GM23338 (cell line): Measurements from ENCODE around the gene XRCC4. TPM values are rescaled to one million over a fixed set of nuclear protein-coding genes. Genes with fewer than 3 reads are reported as not detected.

Source experiments
- ATAC-seq: fragments of 200-7000 bp; cut with Tn5 transposase; 3 replicates; pipeline ENCODE4 v1.9.1; 2020
- DNase-seq: peaks from one replicate; pipeline ENCODE4 v3.0.0-alpha.2; 2015; ENCODE audit warnings: low spot score
- H2AFZ ChIP-seq: fragments of 200-600 bp; sonication (generic); 2 replicates; pipeline ENCODE4 v1.8.0; 2016; ENCODE audit warnings: antibody characterized with exemption, mild to moderate bottlenecking, moderate library complexity
- H3F3A ChIP-seq: fragments of 200-600 bp; sonication (generic); replicated peaks from 2 replicates; pipeline ENCODE4 v1.8.0; 2017; ENCODE audit warnings: antibody characterized with exemption, mixed run types, low read depth
- H3K27ac ChIP-seq: fragments of 200-600 bp; sonication (generic); 2 replicates; pipeline ENCODE4 v1.6.1; 2016; ENCODE audit warnings: low read depth
- H3K27me3 ChIP-seq: fragments of 200-600 bp; sonication (generic); 2 replicates; pipeline ENCODE4 v1.8.0; 2016; ENCODE audit warnings: mild to moderate bottlenecking, mixed run types, moderate library complexity; ENCODE audit not compliant: insufficient read depth
- H3K36me3 ChIP-seq: fragments of 200-600 bp; sonication (generic); 2 replicates; pipeline ENCODE4 v1.8.0; 2016; ENCODE audit warnings: mild to moderate bottlenecking; ENCODE audit not compliant: insufficient read depth
- H3K4me1 ChIP-seq: fragments of 200-600 bp; sonication (generic); 2 replicates; pipeline ENCODE4 v1.8.0; 2016; ENCODE audit warnings: mild to moderate bottlenecking, moderate library complexity; ENCODE audit not compliant: insufficient read depth
- H3K4me2 ChIP-seq: fragments of 200-600 bp; sonication (generic); 2 replicates; pipeline ENCODE4 v1.7.1; 2017; ENCODE audit warnings: mixed run types
- H3K4me3 ChIP-seq: fragments of 200-600 bp; sonication (generic); 2 replicates; pipeline ENCODE4 v1.6.1; 2016; ENCODE audit warnings: mixed run types
- H3K79me2 ChIP-seq: fragments of 200-600 bp; sonication (generic); replicated peaks from 2 replicates; pipeline ENCODE4 v1.8.0; 2017; ENCODE audit warnings: mild to moderate bottlenecking; ENCODE audit not compliant: insufficient read depth
- H3K9me2 ChIP-seq: fragments of 200-600 bp; sonication (generic); 2 replicates; pipeline ENCODE4 v1.8.0; 2017; ENCODE audit not compliant: insufficient read depth
- H4K20me1 ChIP-seq: fragments of 200-600 bp; sonication (generic); replicated peaks from 2 replicates; pipeline ENCODE4 v1.8.0; 2017; ENCODE audit warnings: mild to moderate bottlenecking; ENCODE audit not compliant: insufficient read depth
- H3K27ac Mint-ChIP-seq: 2 replicates; pipeline ENCODE4 v1.8.0; 2020; ENCODE audit warnings: inconsistent platforms, mild to moderate bottlenecking, moderate library complexity, mixed read lengths
- H3K27me3 Mint-ChIP-seq: 3 replicates; pipeline ENCODE4 v1.8.0; 2022; ENCODE audit warnings: low read depth, mild to moderate bottlenecking, moderate library complexity, mixed read lengths, inconsistent platforms; ENCODE audit not compliant: insufficient read depth, poor library complexity
- H3K36me3 Mint-ChIP-seq: 3 replicates; pipeline ENCODE4 v1.8.0; 2021; ENCODE audit warnings: low read depth, mild to moderate bottlenecking, inconsistent platforms, moderate library complexity, mixed read lengths
- H3K4me1 Mint-ChIP-seq: 3 replicates; pipeline ENCODE4 v1.8.0; 2020; ENCODE audit warnings: mild to moderate bottlenecking, inconsistent platforms, mixed read lengths
- H3K4me3 Mint-ChIP-seq: 3 replicates; pipeline ENCODE4 v1.8.0; 2021; ENCODE audit warnings: moderate library complexity, mild to moderate bottlenecking, inconsistent platforms, mixed read lengths
- H3K9me3 Mint-ChIP-seq: 3 replicates; pipeline ENCODE4 v1.8.0; 2020; ENCODE audit warnings: moderate library complexity, mild to moderate bottlenecking, inconsistent platforms, mixed read lengths
- CTCF ChIP-seq, 2 experiments: fragments of 200-600 bp in 1 of 2; sonication (generic) in 1 of 2; conservative IDR thresholded peaks; 2 replicates each; pipeline versions ENCODE4 v1.5.1 to v1.6.1; 2016 to 2017; ENCODE audit warnings: antibody characterized with exemption in 2 of 2, low read depth in 2 of 2, mild to moderate bottlenecking in 2 of 2, moderate library complexity in 1 of 2
- EZH2 ChIP-seq: fragments of 200-600 bp; sonication (generic); IDR thresholded peaks from one replicate; pipeline ENCODE4 v1.8.0; 2017; ENCODE audit warnings: antibody characterized with exemption, mild to moderate bottlenecking, low read depth; ENCODE audit not compliant: unreplicated experiment
- EZH2phosphoT487 ChIP-seq: fragments of 200-600 bp; sonication (generic); IDR thresholded peaks from one replicate; pipeline ENCODE4 v1.8.1; 2018; ENCODE audit warnings: antibody characterized with exemption; ENCODE audit not compliant: unreplicated experiment
- NANOG ChIP-seq: IDR thresholded peaks from 2 replicates; pipeline ENCODE4 v1.6.1; 2016; ENCODE audit warnings: antibody characterized with exemption, borderline replicate concordance
- STAT1 ChIP-seq: IDR thresholded peaks from one replicate; pipeline ENCODE4 v1.6.1; 2016; ENCODE audit warnings: antibody characterized with exemption; ENCODE audit not compliant: unreplicated experiment
- ZNF331 ChIP-seq: fragments of 250-450 bp; sonication (Bioruptor Pico); IDR thresholded peaks from 2 replicates; pipeline ENCODE4 v1.5.0; 2020; ENCODE audit warnings: low read depth, mild to moderate bottlenecking, moderate library complexity
- ZNF462 ChIP-seq: fragments of 250-450 bp; sonication (Bioruptor Pico); IDR thresholded peaks from 2 replicates; pipeline ENCODE4 v1.5.0; 2020; ENCODE audit warnings: mild to moderate bottlenecking, moderate library complexity
- polyA plus RNA-seq: library from polyadenylated mRNA; unstranded; fragments of >200 nt; fragmentation: Nextera tagmentation; extraction: Ambion mirVana; gene quantifications from 2 replicates; pipeline ENCODE4 v1.2.1, GENCODE V29; 2016
- total RNA-seq: library from RNA; depleted of rRNA; stranded (reverse); fragments of >200 nt; shearing (Covaris generic); gene quantifications from 2 replicates; pipeline ENCODE4 v1.2.3, GENCODE V29; 2014

XRCC4 gene
- total and polyA plus RNA-seq, 2 experiments from 2014 or later: 11.5 to 22.4 TPM

GRCh38 chr5:83082750-83083149 lies 5.4 kb downstream of the XRCC4 start:
- Mint-ChIP-seq H3K4me1 (peaks cover 12% of the 10 kb centered on the region), H3K36me3 (no peaks in the 10 kb centered on the region), H3K9me3 (no peaks in the 10 kb centered on the region), H3K27ac (no peak overlapping the region), H3K4me3 (no peak overlapping the region), H3K27me3 (no peaks in the 10 kb centered on the region)
- H3K9me2 ChIP-seq: no peaks in the 10 kb centered on the region
- H3K27me3 ChIP-seq: no peaks in the 10 kb centered on the region
- H3K4me3 ChIP-seq: no peak overlapping the region
- no peaks in the 10 kb centered on the region for H3F3A ChIP-seq
- TF ChIP-seq STAT1: no peak
- TF ChIP-seq NANOG: no peak
- TF ChIP-seq ZNF331: no peak
- no peak for TF ChIP-seq ZNF462 (CRISPR knock-in tag)
- TF ChIP-seq EZH2phosphoT487: no peak
- TF ChIP-seq EZH2: no peak
- TF ChIP-seq CTCF (conservative IDR thresholded peaks at IDR 0.05; ENCODE audit: low read depth in 2 of 2): no peak
- H3K27ac ChIP-seq: no peak overlapping the region
- H3K79me2 ChIP-seq: peaks cover 14% of the 10 kb centered on the region
- H3K4me2 ChIP-seq: no peak overlapping the region
- ATAC-seq (no peak), DNase-seq (no peak)
- no peaks in the 10 kb centered on the region for H3K36me3 ChIP-seq
- no peaks in the 10 kb centered on the region for H4K20me1 ChIP-seq
- peaks cover 8% of the 10 kb centered on the region; the same call in 1 of the 2 replicates for H3K4me1 ChIP-seq
- no peak overlapping the region for H2AFZ ChIP-seq
